OCI-LY1 (cell line): ENCODE measurements around the gene ZDHHC18.

Source experiments
- H2AFZ ChIP-seq: fragments of 200-600 bp; sonication (generic), shearing (Covaris generic); 2 replicates; pipeline ENCODE4 v1.6.0; 2014; ENCODE audit warnings: antibody characterized with exemption, mild to moderate bottlenecking, low read length
- H3F3A ChIP-seq: fragments of 200-600 bp; sonication (generic), shearing (Covaris generic); 2 replicates; pipeline ENCODE4 v1.6.0; 2014; ENCODE audit warnings: mild to moderate bottlenecking, antibody characterized with exemption, low read length, moderate library complexity; ENCODE audit not compliant: insufficient read depth
- H3K27ac ChIP-seq: fragments of 200-600 bp; sonication (generic); 2 replicates; pipeline ENCODE4 v1.5.1; 2014; ENCODE audit warnings: low read length, mixed run types, mild to moderate bottlenecking, low read depth; ENCODE audit not compliant: poor library complexity, severe bottlenecking
- H3K27me3 ChIP-seq: fragments of 200-600 bp; sonication (generic); 2 replicates; pipeline ENCODE4 v1.6.0; 2014; ENCODE audit warnings: antibody characterized with exemption, mild to moderate bottlenecking, low read length, moderate library complexity; ENCODE audit not compliant: insufficient read depth
- H3K36me3 ChIP-seq: fragments of 200-600 bp; sonication (generic); 2 replicates; pipeline ENCODE4 v1.6.1; 2014; ENCODE audit warnings: mild to moderate bottlenecking, antibody characterized with exemption, low read length, moderate library complexity, mixed read lengths; ENCODE audit not compliant: insufficient read depth
- H3K4me1 ChIP-seq: fragments of 200-600 bp; sonication (generic); 2 replicates; pipeline ENCODE4 v1.5.1; 2014; ENCODE audit warnings: mild to moderate bottlenecking, low read length, moderate library complexity; ENCODE audit not compliant: insufficient read depth, severe bottlenecking
- H3K4me2 ChIP-seq: fragments of 200-600 bp; sonication (generic), shearing (Covaris generic); 2 replicates; pipeline ENCODE4 v1.6.1; 2014; ENCODE audit warnings: low read length
- H3K4me3 ChIP-seq: fragments of 200-600 bp; sonication (generic); 2 replicates; pipeline ENCODE4 v1.5.1; 2014; ENCODE audit warnings: low read length, low read depth, mild to moderate bottlenecking, mixed read lengths; ENCODE audit not compliant: poor library complexity, severe bottlenecking
- H3K79me2 ChIP-seq: fragments of 200-600 bp; shearing (Covaris generic); 2 replicates; pipeline ENCODE4 v1.6.1; 2016; ENCODE audit warnings: mixed run types, low read length, mixed read lengths; ENCODE audit not compliant: insufficient read depth
- H3K9ac ChIP-seq: fragments of 200-600 bp; sonication (generic), shearing (Covaris generic); 2 replicates; pipeline ENCODE4 v1.6.1; 2014; ENCODE audit warnings: mild to moderate bottlenecking, low read length, mixed read lengths
- H3K9me2 ChIP-seq: fragments of 200-600 bp; sonication (generic), shearing (Covaris generic); 2 replicates; pipeline ENCODE4 v1.6.1; 2014; ENCODE audit warnings: low read depth, mild to moderate bottlenecking, low read length, mixed read lengths
- H3K9me3 ChIP-seq: fragments of 200-600 bp; shearing (Covaris generic); 2 replicates; pipeline ENCODE4 v1.6.1; 2014; ENCODE audit warnings: low read length, mixed read lengths
- H4K20me1 ChIP-seq: fragments of 200-600 bp; sonication (generic), shearing (Covaris generic); 2 replicates; pipeline ENCODE4 v1.6.0; 2016; ENCODE audit warnings: mild to moderate bottlenecking, low read length; ENCODE audit not compliant: insufficient read depth
- CTCF ChIP-seq: fragments of 200-600 bp; sonication (generic), shearing (Covaris generic); IDR thresholded peaks from 2 replicates; pipeline ENCODE4 v1.5.1; 2017; ENCODE audit warnings: mild to moderate bottlenecking, antibody characterized with exemption, low read length, moderate library complexity, mixed read lengths
- EZH2 ChIP-seq: fragments of 200-600 bp; sonication (generic), shearing (Covaris generic); IDR thresholded peaks from 2 replicates; pipeline ENCODE4 v1.8.0; 2017; ENCODE audit warnings: borderline replicate concordance, mixed run types, mild to moderate bottlenecking, antibody characterized with exemption, low read length, moderate library complexity, mixed read lengths

The ZDHHC18 gene

GRCh38 chr1:26858160-26858559 lies 31.7 kb downstream of the ZDHHC18 start:
- Histone ChIP-seq H2AFZ (no peak overlapping the region), H3K4me3 (no peak overlapping the region), H3K27ac (no peak overlapping the region), H3K4me1 (peaks cover 8% of the 10 kb centered on the region), H4K20me1 (no peaks in the 10 kb centered on the region), H3F3A (no peaks in the 10 kb centered on the region), H3K79me2 (no peaks in the 10 kb centered on the region), H3K9me3 (no peaks in the 10 kb centered on the region), H3K9ac (no peak overlapping the region), H3K9me2 (no peaks in the 10 kb centered on the region), H3K36me3 (peaks cover 14% of the 10 kb centered on the region; the same call in 1 of the 2 replicates), H3K4me2 (no peak overlapping the region), H3K27me3 (no peaks in the 10 kb centered on the region)
- TF ChIP-seq EZH2 (no peak), CTCF (no peak)

GRCh38 chr1:26858891-26859640 lies 32.6 kb downstream of the ZDHHC18 start:
- no peak overlapping the region for H3K4me2 ChIP-seq
- H3K9me2 ChIP-seq: no peaks in the 10 kb centered on the region
- H3K27me3 ChIP-seq: no peaks in the 10 kb centered on the region
- H3F3A ChIP-seq: no peaks in the 10 kb centered on the region
- H4K20me1 ChIP-seq: no peaks in the 10 kb centered on the region
- H3K9ac ChIP-seq: no peak overlapping the region
- TF ChIP-seq EZH2 (no peak), CTCF (no peak)
- H3K9me3 ChIP-seq: no peaks in the 10 kb centered on the region
- peaks cover 6% of the 10 kb centered on the region; the same call in 1 of the 2 replicates for H3K36me3 ChIP-seq
- H3K27ac ChIP-seq: no peak overlapping the region
- no peak overlapping the region for H2AFZ ChIP-seq
- no peaks in the 10 kb centered on the region for H3K79me2 ChIP-seq
- no peak overlapping the region for H3K4me3 ChIP-seq
- peaks cover 15% of the 10 kb centered on the region for H3K4me1 ChIP-seq

GRCh38 chr1:26861286-26861701 lies 34.8 kb downstream of the ZDHHC18 start:
- H3K36me3 ChIP-seq: no peaks in the 10 kb centered on the region
- H3K4me1 ChIP-seq: peaks cover 33% of the 10 kb centered on the region
- H3K4me2 ChIP-seq: no peak overlapping the region
- H3K4me3 ChIP-seq: no peak overlapping the region
- no peak overlapping the region for H3K9ac ChIP-seq
- TF ChIP-seq EZH2: no peak
- TF ChIP-seq CTCF: no peak
- no peak overlapping the region for H2AFZ ChIP-seq
- no peaks in the 10 kb centered on the region for H3K9me2 ChIP-seq
- H3K9me3 ChIP-seq: no peaks in the 10 kb centered on the region
- H3K79me2 ChIP-seq: no peaks in the 10 kb centered on the region
- H3K27ac ChIP-seq: no peak overlapping the region
- no peaks in the 10 kb centered on the region for H3F3A ChIP-seq
- H4K20me1 ChIP-seq: no peaks in the 10 kb centered on the region
- no peaks in the 10 kb centered on the region for H3K27me3 ChIP-seq
